Activated CD4-positive, alpha-beta T cell treated with anti-CD3 and anti-CD28 coated beads, Interleukin-2, amount 50 U/mL, for 16 hours (primary cell): ENCODE data around the gene PRKACA.
"Not testable (repeated sequence)": the region's sequence is repeated elsewhere in the genome, so short reads cannot be mapped to it uniquely, and the experiment has no call there.

Source experiments
- DNase-seq: peaks from one replicate; pipeline ENCODE4 v3.0.0-alpha.2; 2020

PRKACA gene

GRCh38 chr19:14147797-14148605 is 30.4 kb upstream of the PRKACA start:
- peak; percentile 33 for DNase-seq

- no peak for DNase-seq
Measured at GRCh38 chr19:14146789-14147216, 29.2 kb upstream of the PRKACA start.

GRCh38 chr19:14146169-14146568 is 28.6 kb upstream of the PRKACA start:
- not testable (repeated sequence) for DNase-seq

- DNase-seq, result no peak
Measured at GRCh38 chr19:14145381-14145780, 27.8 kb upstream of the PRKACA start.

GRCh38 chr19:14142262-14143190 is 25.0 kb upstream of the PRKACA start:
- no peak for DNase-seq

GRCh38 chr19:14141041-14141440 is 23.5 kb upstream of the PRKACA start:
- no peak for DNase-seq

GRCh38 chr19:14139944-14140343 is 22.4 kb upstream of the PRKACA start:
- DNase-seq, result no peak

- no peak for DNase-seq
Measured at GRCh38 chr19:14138576-14139265, 21.2 kb upstream of the PRKACA start.

- peak; percentile 100 for DNase-seq
Measured at GRCh38 chr19:14136509-14137281, 19.1 kb upstream of the PRKACA start, which contains the start of gene ASF1B. Gene ASF1B (minus strand): TSS chr19:14136589. CDS start chr19:14136456, 133 bp downstream.

GRCh38 chr19:14135985-14136508 is 18.5 kb upstream of the PRKACA start:
- DNase-seq, result no peak

- DNase-seq, result no peak
Measured at GRCh38 chr19:14135355-14135754, 17.8 kb upstream of the PRKACA start.

- no peak for DNase-seq
Measured at GRCh38 chr19:14127929-14128509, 10.5 kb upstream of the PRKACA start.

GRCh38 chr19:14127176-14127575 is 9.6 kb upstream of the PRKACA start:
- no peak for DNase-seq

- no peak for DNase-seq
Measured at GRCh38 chr19:14122924-14123323, 5.4 kb upstream of the PRKACA start.

GRCh38 chr19:14120497-14120780 is 2.9 kb upstream of the PRKACA start:
- no peak for DNase-seq

- DNase-seq, result no peak
Measured at GRCh38 chr19:14119644-14120496, 2.3 kb upstream of the PRKACA start.

- DNase-seq, result no peak
Measured at GRCh38 chr19:14119146-14119545, 1.6 kb upstream of the PRKACA start.

GRCh38 chr19:14118165-14119051 is 846 bp upstream of the PRKACA start:
- DNase-seq, result peak; percentile 35

GRCh38 chr19:14116918-14117578 is 514 bp downstream of the PRKACA start:
- no peak for DNase-seq
